Cardiac fibroblast (primary cell): ENCODE measurements around the gene SND1.
A peak's percentile ranks its signal among the peaks of the same experiment; 100 is the strongest.

Experiments used
- DNase-seq, 2 donors: peaks; one replicate each; pipeline versions ENCODE4 v3.0.0 to v3.0.0-alpha.2; 2010; ENCODE audit warnings: low read depth in 2 of 2
- H3K4me3 ChIP-seq, 2 donors: replicated peaks in 1 of 2; 1 replicate in 1 of 2; 2 replicates in 1 of 2; pipeline ENCODE4 v1.5.1; 2011; ENCODE audit warnings: low read depth in 2 of 2, low read length in 2 of 2, mild to moderate bottlenecking in 2 of 2, moderate library complexity in 1 of 2
- TF ChIP-seq, protein P1 (sequence below): IDR thresholded peaks from one replicate; pipeline ENCODE4 v1.5.1; 2011; ENCODE audit warnings: low read depth, mild to moderate bottlenecking, low read length, inconsistent platforms

The SND1 gene

DNA sequence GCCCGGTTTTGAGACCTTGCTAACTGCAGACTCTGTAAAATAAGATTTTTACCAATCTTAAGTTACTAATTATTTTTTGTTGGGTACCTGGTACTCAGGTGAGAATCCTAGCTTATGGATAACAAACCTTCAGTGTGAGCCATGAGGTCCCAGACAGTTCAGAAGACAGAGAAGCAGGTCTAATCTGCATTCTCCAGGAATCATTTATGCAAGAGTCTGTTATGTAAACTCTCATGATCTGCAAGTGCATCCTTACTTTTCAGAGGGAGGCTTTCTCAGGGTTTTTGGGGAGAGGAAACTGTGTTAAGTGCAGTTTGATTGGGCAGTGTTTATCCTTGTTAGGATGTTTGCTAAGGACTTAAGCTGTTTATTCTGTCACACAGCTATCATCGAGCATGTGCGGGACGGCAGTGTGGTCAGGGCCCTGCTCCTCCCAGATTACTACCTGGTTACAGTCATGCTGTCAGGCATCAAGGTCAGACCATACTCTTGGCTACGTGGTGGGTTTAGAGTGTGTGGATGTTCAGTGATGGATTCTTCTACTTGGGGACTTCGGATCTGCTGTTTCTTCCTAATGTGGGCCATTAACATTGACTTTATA is 50.2 kb downstream of the SND1 start:
- TF ChIP-seq, protein P1, sequence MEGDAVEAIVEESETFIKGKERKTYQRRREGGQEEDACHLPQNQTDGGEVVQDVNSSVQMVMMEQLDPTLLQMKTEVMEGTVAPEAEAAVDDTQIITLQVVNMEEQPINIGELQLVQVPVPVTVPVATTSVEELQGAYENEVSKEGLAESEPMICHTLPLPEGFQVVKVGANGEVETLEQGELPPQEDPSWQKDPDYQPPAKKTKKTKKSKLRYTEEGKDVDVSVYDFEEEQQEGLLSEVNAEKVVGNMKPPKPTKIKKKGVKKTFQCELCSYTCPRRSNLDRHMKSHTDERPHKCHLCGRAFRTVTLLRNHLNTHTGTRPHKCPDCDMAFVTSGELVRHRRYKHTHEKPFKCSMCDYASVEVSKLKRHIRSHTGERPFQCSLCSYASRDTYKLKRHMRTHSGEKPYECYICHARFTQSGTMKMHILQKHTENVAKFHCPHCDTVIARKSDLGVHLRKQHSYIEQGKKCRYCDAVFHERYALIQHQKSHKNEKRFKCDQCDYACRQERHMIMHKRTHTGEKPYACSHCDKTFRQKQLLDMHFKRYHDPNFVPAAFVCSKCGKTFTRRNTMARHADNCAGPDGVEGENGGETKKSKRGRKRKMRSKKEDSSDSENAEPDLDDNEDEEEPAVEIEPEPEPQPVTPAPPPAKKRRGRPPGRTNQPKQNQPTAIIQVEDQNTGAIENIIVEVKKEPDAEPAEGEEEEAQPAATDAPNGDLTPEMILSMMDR = no peak
- DNase-seq = no peak
- no peak overlapping the region for H3K4me3 ChIP-seq

- no peak for DNase-seq
- TF ChIP-seq, protein P1 = no peak
- H3K4me3 ChIP-seq = no peak overlapping the region
Measured at GRCh38 chr7:127702938-127703337, 50.9 kb downstream of the SND1 start.

GRCh38 chr7:127704211-127704610 is 52.2 kb downstream of the SND1 start:
- TF ChIP-seq, protein P1 = no peak
- no peak overlapping the region for H3K4me3 ChIP-seq
- no peak for DNase-seq

DNA sequence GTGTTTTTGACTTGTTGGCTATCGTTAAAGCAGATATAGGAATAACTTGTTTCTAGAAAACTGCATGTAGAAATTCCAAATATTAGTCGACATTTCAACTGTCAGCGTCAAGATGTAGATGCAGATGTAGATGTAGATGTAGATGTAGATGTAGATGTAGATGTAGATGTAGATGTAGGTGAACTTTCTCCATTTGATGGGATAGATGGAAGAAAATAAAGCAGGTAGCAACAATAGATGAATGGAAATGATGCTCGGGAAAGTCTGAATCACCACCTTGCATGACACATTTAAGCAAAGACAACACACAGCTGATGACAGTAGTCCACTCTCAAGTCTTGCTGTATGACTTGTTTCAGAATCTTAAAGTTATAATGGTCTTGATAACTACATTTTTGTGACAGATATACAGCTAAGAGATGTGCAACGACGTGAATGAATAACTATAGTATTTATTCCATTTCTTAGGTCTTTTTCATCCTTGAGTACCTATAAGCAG is 53.5 kb downstream of the SND1 start:
- DNase-seq = peak in 1 of 2 donors; percentile 40
- TF ChIP-seq, protein P1 = no peak
- no peak overlapping the region for H3K4me3 ChIP-seq

- DNase-seq = no peak
- TF ChIP-seq, protein P1 = no peak
- no peak overlapping the region for H3K4me3 ChIP-seq
Measured at GRCh38 chr7:127706766-127707165, 54.8 kb downstream of the SND1 start.

DNA sequence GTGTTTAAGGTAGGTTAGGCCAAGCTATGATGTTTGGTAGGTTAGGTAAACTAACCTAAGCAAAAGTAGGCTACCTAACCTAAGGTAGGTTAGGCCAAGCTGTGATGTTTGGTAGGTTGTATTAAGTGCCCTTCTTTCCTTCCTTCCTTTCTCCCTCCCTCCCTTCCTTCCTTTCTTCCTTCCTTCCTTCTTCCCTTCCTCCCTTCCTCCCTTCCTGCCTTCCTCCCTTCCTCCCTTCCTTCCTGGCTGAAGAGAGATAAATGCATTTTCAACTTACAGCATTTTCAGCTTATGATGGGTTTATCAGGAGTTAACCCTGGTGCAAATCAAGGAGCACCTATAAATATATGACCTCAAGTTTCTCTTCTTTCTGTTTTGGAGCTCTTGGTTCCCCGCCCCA is 56.2 kb downstream of the SND1 start:
- TF ChIP-seq, protein P1 = no peak
- H3K4me3 ChIP-seq = no peak overlapping the region
- no peak for DNase-seq

DNA sequence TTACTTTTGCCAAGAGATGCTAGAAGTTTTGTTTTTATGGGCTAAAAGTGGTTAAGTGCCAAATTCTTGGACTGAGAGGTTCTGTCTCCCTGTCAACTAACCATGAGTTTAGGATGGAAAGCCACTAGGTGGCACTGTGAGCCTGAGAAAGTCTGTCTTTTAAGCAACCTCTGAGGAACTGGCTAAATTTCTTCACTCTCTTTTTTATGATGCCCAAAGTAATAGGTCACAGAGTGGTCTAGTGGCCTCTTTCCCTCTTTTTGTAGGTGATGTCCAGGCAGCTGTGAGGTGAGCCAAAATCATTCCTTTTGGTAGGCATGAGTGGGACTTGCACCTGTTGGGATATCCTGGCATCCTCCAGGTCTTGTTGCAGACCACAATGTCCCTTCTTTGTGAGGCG is 56.8 kb downstream of the SND1 start:
- TF ChIP-seq, protein P1 = peak; percentile 59
- no peak overlapping the region for H3K4me3 ChIP-seq
- DNase-seq = peak; percentile 91 to 93
